PFSK-1 (cell line): ENCODE data around the gene CTCF.

Source experiments
- FOXP2 ChIP-seq: optimal IDR thresholded peaks from 2 replicates; pipeline ENCODE3; 2011; ENCODE audit warnings: borderline replicate concordance, control low read depth, inconsistent platforms; ENCODE audit not compliant: insufficient read depth; ENCODE audit errors: extremely low read length, extremely low read depth
- POLR2AphosphoS5 ChIP-seq: IDR thresholded peaks from 2 replicates; pipeline ENCODE4 v1.6.1; 2012; ENCODE audit warnings: low read depth, mild to moderate bottlenecking, control low read depth, low read length, moderate library complexity
- REST ChIP-seq, 2 experiments: IDR thresholded peaks; 2 replicates each; pipeline versions ENCODE4 v1.6.1 to v1.8.0; 2011 to 2012; ENCODE audit warnings: low read depth in 2 of 2, low read length in 2 of 2, control low read depth in 1 of 2, inconsistent platforms in 1 of 2, mild to moderate bottlenecking in 1 of 2, moderate library complexity in 1 of 2; ENCODE audit not compliant: insufficient read depth in 1 of 2
- SIN3A ChIP-seq: IDR thresholded peaks from 2 replicates; pipeline ENCODE4 v1.6.1; 2012; ENCODE audit warnings: mild to moderate bottlenecking, low read length, moderate library complexity, borderline replicate concordance; ENCODE audit not compliant: insufficient read depth
- TAF1 ChIP-seq: IDR thresholded peaks from 2 replicates; pipeline ENCODE4 v1.6.1; 2012; ENCODE audit warnings: low read length, control low read depth, borderline replicate concordance; ENCODE audit not compliant: insufficient read depth

CTCF gene

GRCh38 chr16:67549936-67550335 lies 12.4 kb upstream of the CTCF start:
- no peak for TF ChIP-seq POLR2AphosphoS5
- no peak for TF ChIP-seq SIN3A
- no peak for TF ChIP-seq FOXP2
- TF ChIP-seq TAF1: no peak
- no peak for TF ChIP-seq REST (IDR thresholded peaks at IDR 0.05; ENCODE audit: insufficient read depth in 1 of 2, low read depth in 2 of 2, low read length in 2 of 2)

- TF ChIP-seq POLR2AphosphoS5 (no peak), TAF1 (no peak), REST (IDR thresholded peaks at IDR 0.05; ENCODE audit: insufficient read depth in 1 of 2, low read depth in 2 of 2, low read length in 2 of 2) (no peak), FOXP2 (no peak), SIN3A (no peak)
These were observed 11.2 kb upstream of the CTCF start for GRCh38 chr16:67551091-67551490.

- no peak for TF ChIP-seq TAF1
- TF ChIP-seq FOXP2: no peak
- TF ChIP-seq SIN3A: no peak
- TF ChIP-seq POLR2AphosphoS5: no peak
- no peak for TF ChIP-seq REST (IDR thresholded peaks at IDR 0.05; ENCODE audit: insufficient read depth in 1 of 2, low read depth in 2 of 2, low read length in 2 of 2)
These were observed 10.4 kb upstream of the CTCF start for GRCh38 chr16:67551972-67552371.

GRCh38 chr16:67552476-67552875 lies 9.8 kb upstream of the CTCF start:
- TF ChIP-seq REST (IDR thresholded peaks at IDR 0.05; ENCODE audit: insufficient read depth in 1 of 2, low read depth in 2 of 2, low read length in 2 of 2) (no peak), POLR2AphosphoS5 (no peak), TAF1 (no peak), SIN3A (no peak), FOXP2 (no peak)

GRCh38 chr16:67555795-67556212 lies 6.5 kb upstream of the CTCF start:
- no peak for TF ChIP-seq POLR2AphosphoS5
- TF ChIP-seq REST (IDR thresholded peaks at IDR 0.05; ENCODE audit: insufficient read depth in 1 of 2, low read depth in 2 of 2, low read length in 2 of 2): no peak
- no peak for TF ChIP-seq FOXP2
- TF ChIP-seq TAF1: no peak
- TF ChIP-seq SIN3A: no peak
